ENCODE results near the gene OFD1. TPM values are rescaled to one million over a fixed set of nuclear protein-coding genes. Genes with fewer than 3 reads are reported as not detected.
A peak's percentile ranks its signal among the peaks of the same experiment; 100 is the strongest.

The OFD1 gene
- 58.5 and 65.4 TPM in 2 replicates for total RNA-seq
- long read RNA-seq, partial matches to known transcripts = 66 of 95 reads
- long read RNA-seq, other reads (novel, unspliced or antisense) = 29 of 95 reads

DNA sequence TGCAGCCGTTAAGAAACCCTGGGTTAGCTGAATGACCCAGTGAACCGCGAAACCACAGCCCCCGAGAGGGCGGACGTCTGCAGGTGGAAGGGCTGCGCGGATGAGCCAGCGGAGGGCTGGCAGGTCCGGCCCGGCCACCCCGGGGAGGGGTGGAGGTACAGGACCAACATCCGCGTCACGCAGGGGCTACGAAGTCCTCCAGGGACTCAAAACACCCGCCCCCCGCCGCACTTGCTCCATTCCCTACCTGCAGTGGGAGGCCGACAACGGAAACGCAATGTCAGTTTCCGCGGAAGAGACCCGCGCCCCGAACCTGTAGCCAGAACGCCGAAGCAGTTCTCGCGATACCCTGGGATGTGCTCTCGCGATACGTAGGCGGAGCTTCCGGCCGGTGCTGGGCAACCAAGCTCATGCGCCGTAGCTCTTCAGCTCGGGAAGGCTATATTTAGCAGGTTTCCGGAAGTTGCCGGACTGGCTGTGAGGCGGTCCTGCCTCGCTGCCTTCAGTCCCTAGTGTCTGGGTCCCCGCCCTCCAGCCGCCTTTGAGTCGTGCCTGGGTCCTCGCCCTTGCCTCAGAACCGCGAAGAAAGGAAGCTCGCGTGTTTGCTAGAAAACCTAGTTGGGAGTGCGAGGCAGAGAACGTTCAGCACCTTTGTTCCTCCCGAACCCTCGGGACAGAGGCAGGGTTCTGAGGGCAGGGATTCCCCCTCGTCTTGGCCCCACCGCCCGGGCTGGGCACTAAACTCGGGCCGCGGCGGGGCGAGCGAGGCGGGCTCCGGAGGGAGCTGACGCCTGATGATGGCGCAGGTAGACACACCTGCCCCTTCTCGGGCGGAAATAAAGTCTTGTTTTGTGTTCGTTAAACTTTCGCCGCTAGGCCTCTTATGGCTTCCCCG, at the start of gene OFD1, which contains the start of gene TRAPPC2:
TSS of gene OFD1 (plus strand) at position 471 of the 895 bp plus-strand sequence. CDS start at position 795, 324 bp downstream.
TSS of gene TRAPPC2 (minus strand) at position 343 of the 895 bp plus-strand sequence. CDS start 14,657 bp downstream, outside the sequence.
- Mint-ChIP-seq H3K36me3 (ENCODE audit: insufficient read depth) (peaks cover 19% of the 10 kb centered on the region), H3K4me3 (ENCODE audit: low read depth) (peak within 1 kb of the TSS; percentile 90), H3K4me1 (ENCODE audit: low read depth) (peaks cover 24% of the 10 kb centered on the region), H3K9me3 (ENCODE audit: low read depth) (peaks cover 12% of the 10 kb centered on the region), H3K27me3 (no peaks in the 10 kb centered on the region), H3K27ac (peak within 1 kb of the TSS; percentile 100)
- DNase-seq (ENCODE audit: low spot score, unreplicated experiment) = peak; percentile 68
- TF ChIP-seq CTCF (IDR thresholded peaks at IDR 0.05; ENCODE audit: unreplicated experiment) = peak; percentile 11

DNA sequence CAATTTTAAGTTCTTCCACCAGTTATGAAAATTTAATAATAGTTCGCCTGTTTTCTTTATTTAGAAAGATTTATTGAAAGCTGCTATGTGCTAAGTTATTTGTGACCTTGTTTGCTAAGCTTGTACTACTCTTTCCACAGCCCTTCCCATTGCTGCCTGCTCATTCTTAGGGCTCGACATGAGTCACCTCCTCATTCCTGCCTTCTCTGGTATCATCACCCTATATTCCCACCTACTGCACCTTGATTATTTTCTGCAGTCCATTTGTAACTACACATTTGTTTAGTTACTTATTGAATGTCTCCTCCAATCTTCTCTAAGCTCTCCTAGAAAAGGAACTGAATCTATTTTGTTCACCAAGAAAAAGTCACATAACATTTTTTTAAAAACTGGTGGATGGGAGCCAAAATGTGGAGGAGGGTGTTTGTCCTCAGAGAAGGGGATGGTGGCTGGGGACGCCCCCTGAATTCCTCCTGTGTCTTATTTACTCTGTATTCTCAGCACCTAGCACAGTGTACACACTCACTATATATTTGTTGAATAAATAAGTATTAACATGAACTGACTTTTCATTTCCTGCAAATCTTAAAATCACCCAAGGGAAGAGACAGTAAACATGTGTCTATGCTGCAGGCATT, 49.3 kb upstream of the OFD1 start:
- no peak for TF ChIP-seq CTCF (IDR thresholded peaks at IDR 0.05; ENCODE audit: unreplicated experiment)
- DNase-seq (ENCODE audit: low spot score, unreplicated experiment) = no peak
- Mint-ChIP-seq H3K36me3 (ENCODE audit: insufficient read depth) (peaks cover under 1% of the 10 kb centered on the region), H3K27ac (no peak overlapping the region), H3K4me3 (ENCODE audit: low read depth) (no peak overlapping the region), H3K4me1 (ENCODE audit: low read depth) (peaks cover 3% of the 10 kb centered on the region), H3K27me3 (peaks cover 3% of the 10 kb centered on the region), H3K9me3 (ENCODE audit: low read depth) (peaks cover 8% of the 10 kb centered on the region)

- H3K27ac Mint-ChIP-seq = no peak overlapping the region
Observed at GRCh38 chrX:13687203-13687602, 47.3 kb upstream of the OFD1 start.

DNA sequence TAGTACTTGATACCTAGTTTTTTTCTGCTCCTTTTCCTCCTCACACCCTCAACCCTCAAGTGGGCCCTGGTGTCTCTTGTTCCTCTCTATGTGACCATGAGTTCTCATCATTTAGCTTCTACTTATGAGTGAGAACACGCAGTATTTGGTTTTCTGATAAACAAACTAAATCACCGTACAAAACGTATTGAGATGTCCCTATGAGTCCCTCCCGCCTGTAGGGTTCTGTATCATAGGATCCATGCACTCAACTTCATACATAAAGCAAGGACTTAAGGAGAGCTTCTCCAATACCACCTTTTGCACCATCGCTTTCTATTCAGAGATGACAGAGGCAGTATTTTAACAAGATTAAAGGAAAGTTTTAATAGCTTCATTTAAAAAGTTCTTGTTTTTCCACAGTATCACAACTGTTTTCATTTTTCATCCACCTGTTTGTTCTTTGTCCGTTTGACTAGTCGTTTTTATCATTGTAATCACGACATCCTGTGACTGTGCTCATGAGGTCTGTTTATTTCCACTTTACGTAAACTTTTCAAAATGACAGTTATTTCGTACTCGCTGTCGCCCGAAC, 46.1 kb upstream of the OFD1 start:
- no peak for TF ChIP-seq CTCF (IDR thresholded peaks at IDR 0.05; ENCODE audit: unreplicated experiment)
- H3K36me3 Mint-ChIP-seq (ENCODE audit: insufficient read depth) = peaks cover 3% of the 10 kb centered on the region
- peak overlapping the region; percentile 94 for H3K27ac Mint-ChIP-seq
- peak overlapping the region; percentile 89 for H3K4me3 Mint-ChIP-seq (ENCODE audit: low read depth)
- H3K9me3 Mint-ChIP-seq (ENCODE audit: low read depth) = peaks cover 11% of the 10 kb centered on the region
- no peak for DNase-seq (ENCODE audit: low spot score, unreplicated experiment)
- peaks cover 19% of the 10 kb centered on the region for H3K4me1 Mint-ChIP-seq (ENCODE audit: low read depth)
- H3K27me3 Mint-ChIP-seq = peaks cover 3% of the 10 kb centered on the region

More at GRCh38 chrX:13687203-13687602, 47.3 kb upstream of the OFD1 start:
- TF ChIP-seq CTCF (IDR thresholded peaks at IDR 0.05; ENCODE audit: unreplicated experiment) = no peak
- peaks cover 10% of the 10 kb centered on the region for H3K4me1 Mint-ChIP-seq (ENCODE audit: low read depth)
- H3K27me3 Mint-ChIP-seq = peaks cover 3% of the 10 kb centered on the region
- no peak for DNase-seq (ENCODE audit: low spot score, unreplicated experiment)
- peaks cover 6% of the 10 kb centered on the region for H3K9me3 Mint-ChIP-seq (ENCODE audit: low read depth)
- peaks cover 2% of the 10 kb centered on the region for H3K36me3 Mint-ChIP-seq (ENCODE audit: insufficient read depth)
- no peak overlapping the region for H3K4me3 Mint-ChIP-seq (ENCODE audit: low read depth)

Measured in progenitor cell of endocrine pancreas (in vitro differentiated cells).